Smooth muscle cell (in vitro differentiated cells): ENCODE measurements around the gene LIPF. TPM values are rescaled to one million over a fixed set of nuclear protein-coding genes. Genes with fewer than 3 reads are reported as not detected.

Experiments
- polyA plus RNA-seq: library from polyadenylated mRNA; unstranded; fragments of >200 nt; fragmentation: Nextera tagmentation; extraction: Ambion mirVana; gene quantifications from 2 replicates; pipeline ENCODE4 v1.2.1, GENCODE V29; 2016
- total RNA-seq: library from RNA; depleted of rRNA; stranded (reverse); fragments of >200 nt; gene quantifications from 2 replicates; pipeline ENCODE4 v1.2.3, GENCODE V29; 2014

LIPF gene
- total and polyA plus RNA-seq, 2 experiments from 2014 or later, result not detected

Other genes starting within 250 kb of the LIPF start
- 11.2 and 17.2 TPM in 2 replicates for gene RNLS, start 81.1 kb upstream of the LIPF start, total RNA-seq
- gene RNLS, start 81.1 kb upstream of the LIPF start, polyA plus RNA-seq, result 4.8 and 4.9 TPM in 2 replicates
- gene LIPJ, start 77.7 kb upstream of the LIPF start, total RNA-seq, result not detected in 2 replicates
- gene LIPJ, start 77.7 kb upstream of the LIPF start, polyA plus RNA-seq, result not detected in 2 replicates
- gene LIPK, start 41.8 kb downstream of the LIPF start, total RNA-seq, result 0.18 and 0.36 TPM in 2 replicates
- gene LIPK, start 41.8 kb downstream of the LIPF start, polyA plus RNA-seq, result 0.52 TPM in 1 of 2 replicates, not detected in the other
- gene LIPN, start 95.6 kb downstream of the LIPF start, total RNA-seq, result 0.27 and 0.40 TPM in 2 replicates
- not detected in 2 replicates for gene LIPN, start 95.6 kb downstream of the LIPF start, polyA plus RNA-seq
- gene LIPM, start 138.3 kb downstream of the LIPF start, total RNA-seq, result 0.67 and 0.85 TPM in 2 replicates
- gene LIPM, start 138.3 kb downstream of the LIPF start, polyA plus RNA-seq, result not detected in 2 replicates
- 3.4 and 6.9 TPM in 2 replicates for gene ANKRD22, start 187.4 kb downstream of the LIPF start, total RNA-seq
- 1.9 and 2.3 TPM in 2 replicates for gene ANKRD22, start 187.4 kb downstream of the LIPF start, polyA plus RNA-seq
- 1.1 and 1.2 TPM in 2 replicates for gene STAMBPL1, start 215.8 kb downstream of the LIPF start, total RNA-seq
- 0.49 and 0.61 TPM in 2 replicates for gene STAMBPL1, start 215.8 kb downstream of the LIPF start, polyA plus RNA-seq